SK-N-SH treated with all-trans-retinoic acid at 6 μM for 48 hours (cell line): ENCODE measurements around the gene LTF.

ENCODE experiments used
- ARNTL ChIP-seq: fragments of 450-650 bp; formaldehyde crosslinking; IDR thresholded peaks from 2 replicates; pipeline ENCODE4 v1.5.0; 2020; ENCODE audit warnings: low read depth, mild to moderate bottlenecking, moderate library complexity, borderline replicate concordance
- ESRRG ChIP-seq: fragments of 250-450 bp; sonication (Bioruptor Pico); IDR thresholded peaks from 2 replicates; pipeline ENCODE4 v1.6.1; 2021; ENCODE audit warnings: mild to moderate bottlenecking
- RARB ChIP-seq: fragments of 250-450 bp; sonication (Bioruptor Pico); IDR thresholded peaks from 2 replicates; pipeline ENCODE4 v1.8.0; 2021; ENCODE audit warnings: mild to moderate bottlenecking, moderate library complexity
- TCF4 ChIP-seq: fragments of 250-450 bp; sonication (Bioruptor Pico); IDR thresholded peaks from 2 replicates; pipeline ENCODE4 v1.8.0; 2021; ENCODE audit warnings: mild to moderate bottlenecking, moderate library complexity, borderline replicate concordance
- ZNF70 ChIP-seq: fragments of 450-650 bp; formaldehyde crosslinking; IDR thresholded peaks from 2 replicates; pipeline ENCODE4 v1.5.0; 2020; ENCODE audit warnings: mild to moderate bottlenecking, moderate library complexity
- TF ChIP-seq, protein P1 (sequence below): fragments of 250-450 bp; sonication (Bioruptor Pico); IDR thresholded peaks from 2 replicates; pipeline ENCODE4 v1.8.0; 2021; ENCODE audit warnings: low read depth, mild to moderate bottlenecking, moderate library complexity, borderline replicate concordance
- TF ChIP-seq, protein P2 (sequence below): fragments of 250-450 bp; sonication (Bioruptor Pico); IDR thresholded peaks from 2 replicates; pipeline ENCODE4 v1.5.1; 2021; ENCODE audit warnings: mild to moderate bottlenecking, moderate library complexity
- TF ChIP-seq, protein P3 (sequence below): fragments of 250-450 bp; sonication (Bioruptor Pico); IDR thresholded peaks from 2 replicates; pipeline ENCODE4 v1.8.0; 2020; ENCODE audit warnings: mild to moderate bottlenecking, moderate library complexity, borderline replicate concordance
- TF ChIP-seq, protein P4 (sequence below): fragments of 250-450 bp; sonication (Bioruptor Pico); IDR thresholded peaks from 2 replicates; pipeline ENCODE4 v1.5.1; 2020; ENCODE audit warnings: low read depth, mild to moderate bottlenecking, moderate library complexity

DNA sequence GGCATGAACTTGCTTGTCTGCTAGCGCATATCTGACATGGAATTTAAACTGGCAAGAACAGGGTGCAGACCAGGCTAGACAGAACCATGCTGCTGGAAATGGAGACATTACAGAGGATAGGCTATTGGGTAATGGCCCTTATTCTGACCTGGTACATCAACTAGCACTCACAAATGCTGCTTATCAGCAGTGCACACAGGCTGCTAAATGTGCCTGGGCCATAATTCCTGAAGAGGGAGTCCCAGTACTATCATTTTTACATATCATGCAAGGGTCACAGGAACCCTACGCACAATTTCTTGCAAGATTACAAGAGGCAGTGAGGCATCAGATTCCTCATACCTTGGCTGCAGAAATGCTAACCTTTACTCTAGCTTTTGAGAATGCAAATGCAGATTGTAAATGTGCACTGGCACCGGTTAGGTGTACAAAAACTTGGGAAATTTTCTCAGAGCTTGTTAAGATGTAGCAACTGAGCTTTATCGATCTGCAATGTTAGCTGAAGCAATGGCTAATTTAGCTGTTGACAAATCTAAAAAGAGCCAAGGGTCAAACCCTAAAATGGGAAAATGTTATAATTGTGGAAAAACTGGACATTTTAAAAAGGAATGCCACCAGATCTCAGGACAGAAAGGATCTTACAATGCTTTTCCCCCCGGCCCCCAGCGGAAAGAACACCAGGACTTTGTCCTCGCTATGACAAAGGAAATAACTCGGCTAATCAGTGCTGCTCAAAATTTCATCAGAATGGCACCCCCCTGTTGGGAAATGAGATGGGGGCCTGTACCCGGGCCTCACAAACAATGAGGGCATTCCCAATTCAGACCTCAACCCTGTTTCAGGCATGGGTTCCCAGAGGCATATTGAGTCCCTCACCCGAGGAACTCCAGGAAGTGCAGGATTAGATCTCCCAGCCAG lies 36.5 kb downstream of the LTF start:
- TF ChIP-seq RARB (CRISPR knock-in tag) (no peak), ZNF70 (CRISPR knock-in tag) (no peak), TCF4 (CRISPR knock-in tag) (no peak), ARNTL (CRISPR knock-in tag) (no peak), ESRRG (CRISPR knock-in tag) (no peak)
- TF ChIP-seq, protein P1, sequence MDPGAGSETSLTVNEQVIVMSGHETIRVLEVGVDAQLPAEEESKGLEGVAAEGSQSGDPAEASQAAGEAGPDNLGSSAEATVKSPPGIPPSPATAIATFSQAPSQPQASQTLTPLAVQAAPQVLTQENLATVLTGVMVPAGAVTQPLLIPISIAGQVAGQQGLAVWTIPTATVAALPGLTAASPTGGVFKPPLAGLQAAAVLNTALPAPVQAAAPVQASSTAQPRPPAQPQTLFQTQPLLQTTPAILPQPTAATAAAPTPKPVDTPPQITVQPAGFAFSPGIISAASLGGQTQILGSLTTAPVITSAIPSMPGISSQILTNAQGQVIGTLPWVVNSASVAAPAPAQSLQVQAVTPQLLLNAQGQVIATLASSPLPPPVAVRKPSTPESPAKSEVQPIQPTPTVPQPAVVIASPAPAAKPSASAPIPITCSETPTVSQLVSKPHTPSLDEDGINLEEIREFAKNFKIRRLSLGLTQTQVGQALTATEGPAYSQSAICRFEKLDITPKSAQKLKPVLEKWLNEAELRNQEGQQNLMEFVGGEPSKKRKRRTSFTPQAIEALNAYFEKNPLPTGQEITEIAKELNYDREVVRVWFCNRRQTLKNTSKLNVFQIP (CRISPR knock-in tag): no peak
- TF ChIP-seq, protein P2, sequence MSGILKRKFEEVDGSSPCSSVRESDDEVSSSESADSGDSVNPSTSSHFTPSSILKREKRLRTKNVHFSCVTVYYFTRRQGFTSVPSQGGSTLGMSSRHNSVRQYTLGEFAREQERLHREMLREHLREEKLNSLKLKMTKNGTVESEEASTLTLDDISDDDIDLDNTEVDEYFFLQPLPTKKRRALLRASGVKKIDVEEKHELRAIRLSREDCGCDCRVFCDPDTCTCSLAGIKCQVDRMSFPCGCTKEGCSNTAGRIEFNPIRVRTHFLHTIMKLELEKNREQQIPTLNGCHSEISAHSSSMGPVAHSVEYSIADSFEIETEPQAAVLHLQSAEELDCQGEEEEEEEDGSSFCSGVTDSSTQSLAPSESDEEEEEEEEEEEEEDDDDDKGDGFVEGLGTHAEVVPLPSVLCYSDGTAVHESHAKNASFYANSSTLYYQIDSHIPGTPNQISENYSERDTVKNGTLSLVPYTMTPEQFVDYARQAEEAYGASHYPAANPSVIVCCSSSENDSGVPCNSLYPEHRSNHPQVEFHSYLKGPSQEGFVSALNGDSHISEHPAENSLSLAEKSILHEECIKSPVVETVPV (CRISPR knock-in tag): no peak
- TF ChIP-seq, protein P3, sequence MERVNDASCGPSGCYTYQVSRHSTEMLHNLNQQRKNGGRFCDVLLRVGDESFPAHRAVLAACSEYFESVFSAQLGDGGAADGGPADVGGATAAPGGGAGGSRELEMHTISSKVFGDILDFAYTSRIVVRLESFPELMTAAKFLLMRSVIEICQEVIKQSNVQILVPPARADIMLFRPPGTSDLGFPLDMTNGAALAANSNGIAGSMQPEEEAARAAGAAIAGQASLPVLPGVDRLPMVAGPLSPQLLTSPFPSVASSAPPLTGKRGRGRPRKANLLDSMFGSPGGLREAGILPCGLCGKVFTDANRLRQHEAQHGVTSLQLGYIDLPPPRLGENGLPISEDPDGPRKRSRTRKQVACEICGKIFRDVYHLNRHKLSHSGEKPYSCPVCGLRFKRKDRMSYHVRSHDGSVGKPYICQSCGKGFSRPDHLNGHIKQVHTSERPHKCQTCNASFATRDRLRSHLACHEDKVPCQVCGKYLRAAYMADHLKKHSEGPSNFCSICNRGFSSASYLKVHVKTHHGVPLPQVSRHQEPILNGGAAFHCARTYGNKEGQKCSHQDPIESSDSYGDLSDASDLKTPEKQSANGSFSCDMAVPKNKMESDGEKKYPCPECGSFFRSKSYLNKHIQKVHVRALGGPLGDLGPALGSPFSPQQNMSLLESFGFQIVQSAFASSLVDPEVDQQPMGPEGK (CRISPR knock-in tag): no peak
- TF ChIP-seq, protein P4, sequence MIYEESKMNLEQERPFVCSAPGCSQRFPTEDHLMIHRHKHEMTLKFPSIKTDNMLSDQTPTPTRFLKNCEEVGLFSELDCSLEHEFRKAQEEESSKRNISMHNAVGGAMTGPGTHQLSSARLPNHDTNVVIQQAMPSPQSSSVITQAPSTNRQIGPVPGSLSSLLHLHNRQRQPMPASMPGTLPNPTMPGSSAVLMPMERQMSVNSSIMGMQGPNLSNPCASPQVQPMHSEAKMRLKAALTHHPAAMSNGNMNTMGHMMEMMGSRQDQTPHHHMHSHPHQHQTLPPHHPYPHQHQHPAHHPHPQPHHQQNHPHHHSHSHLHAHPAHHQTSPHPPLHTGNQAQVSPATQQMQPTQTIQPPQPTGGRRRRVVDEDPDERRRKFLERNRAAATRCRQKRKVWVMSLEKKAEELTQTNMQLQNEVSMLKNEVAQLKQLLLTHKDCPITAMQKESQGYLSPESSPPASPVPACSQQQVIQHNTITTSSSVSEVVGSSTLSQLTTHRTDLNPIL: no peak
